ENCODE results near the gene DPH2.

- TF ChIP-seq EZH2 (IDR thresholded peaks at IDR 0.05; ENCODE audit: insufficient read depth, poor library complexity, severe bottlenecking) (no peak), EZH2phosphoT487 (IDR thresholded peaks at IDR 0.05; ENCODE audit: insufficient read depth, low read depth) (no peak)
Measured at GRCh38 chr1:44021581-44022321, 51.9 kb downstream of the DPH2 start.
